G401.6 (cell line): Measurements from ENCODE around the gene ERC2.
A peak's percentile ranks its signal among the peaks of the same experiment; 100 is the strongest.

Source experiments
- FAIRE-seq: peaks from 2 replicates; lab custom pipeline; 2012; peaks lifted over from hg19 to GRCh38; lab: Jason Lieb, UNC

Gene ERC2

GRCh38 chr3:55583475-55583874 is 884.8 kb downstream of the ERC2 start:
- FAIRE-seq = peak; percentile 19

- no peak for FAIRE-seq
Measured at GRCh38 chr3:55579496-55579895, 888.8 kb downstream of the ERC2 start.

- peak; percentile 33 for FAIRE-seq
Measured at GRCh38 chr3:55576621-55577388, 891.5 kb downstream of the ERC2 start.

GRCh38 chr3:55574671-55575070 is 893.6 kb downstream of the ERC2 start:
- FAIRE-seq = no peak

- FAIRE-seq = no peak
Measured at GRCh38 chr3:55572816-55573215, 895.5 kb downstream of the ERC2 start.

GRCh38 chr3:55571913-55572312 is 896.4 kb downstream of the ERC2 start:
- FAIRE-seq = no peak

- FAIRE-seq = no peak
Measured at GRCh38 chr3:55571216-55571813, 897.0 kb downstream of the ERC2 start.

- no peak for FAIRE-seq
Measured at GRCh38 chr3:55570271-55570711, 898.0 kb downstream of the ERC2 start.

GRCh38 chr3:55569033-55569599 is 899.2 kb downstream of the ERC2 start:
- FAIRE-seq = no peak

- FAIRE-seq = no peak
Measured at GRCh38 chr3:55567615-55568014, 900.7 kb downstream of the ERC2 start.

GRCh38 chr3:55567121-55567520 is 901.1 kb downstream of the ERC2 start:
- FAIRE-seq = no peak

GRCh38 chr3:55565521-55565920 is 902.7 kb downstream of the ERC2 start:
- no peak for FAIRE-seq

GRCh38 chr3:55564726-55565125 is 903.5 kb downstream of the ERC2 start:
- no peak for FAIRE-seq

GRCh38 chr3:55562700-55563099 is 905.6 kb downstream of the ERC2 start:
- no peak for FAIRE-seq

GRCh38 chr3:55559500-55560423 is 908.5 kb downstream of the ERC2 start:
- no peak for FAIRE-seq

GRCh38 chr3:55558316-55558715 is 910.0 kb downstream of the ERC2 start:
- no peak for FAIRE-seq

- no peak for FAIRE-seq
Measured at GRCh38 chr3:55557549-55557948, 910.7 kb downstream of the ERC2 start.

- no peak for FAIRE-seq
Measured at GRCh38 chr3:55556619-55557537, 911.4 kb downstream of the ERC2 start.

GRCh38 chr3:55555873-55556618 is 912.2 kb downstream of the ERC2 start:
- FAIRE-seq = peak; percentile 99

- FAIRE-seq = peak; percentile 40
Measured at GRCh38 chr3:55554634-55555425, 913.4 kb downstream of the ERC2 start.
